WTC11 (cell line): ENCODE results near the gene ITGAE. TPM values are rescaled to one million over a fixed set of nuclear protein-coding genes. Genes with fewer than 3 reads are reported as not detected.

Source experiments
- AFF4 ChIP-seq: sonication (generic); formaldehyde crosslinking; IDR thresholded peaks from 2 replicates; pipeline ENCODE4 v1.8.1; 2023; ENCODE audit warnings: mild to moderate bottlenecking, missing genetic modification reagents, borderline replicate concordance
- ARID4B ChIP-seq: sonication (generic); formaldehyde crosslinking; IDR thresholded peaks from 2 replicates; pipeline ENCODE4 v1.8.0; 2023; ENCODE audit warnings: missing genetic modification reagents, mild to moderate bottlenecking, borderline replicate concordance
- ATF2 ChIP-seq: sonication (generic); formaldehyde crosslinking; IDR thresholded peaks from 2 replicates; pipeline ENCODE4 v1.8.1; 2022; ENCODE audit warnings: low read depth, missing genetic modification reagents, borderline replicate concordance
- ATF3 ChIP-seq: sonication (generic); formaldehyde crosslinking; conservative IDR thresholded peaks from 2 replicates; pipeline ENCODE4 v1.8.1; 2022; ENCODE audit warnings: mild to moderate bottlenecking, missing genetic modification reagents
- ATF6 ChIP-seq: sonication (generic); formaldehyde crosslinking; IDR thresholded peaks from 2 replicates; pipeline ENCODE4 v1.8.1; 2023; ENCODE audit warnings: mild to moderate bottlenecking, missing genetic modification reagents
- IRF2 ChIP-seq: sonication (generic); formaldehyde crosslinking; IDR thresholded peaks from 2 replicates; pipeline ENCODE4 v1.8.0; 2022; ENCODE audit warnings: low read depth, missing genetic modification reagents, borderline replicate concordance
- MXD4 ChIP-seq: fragments of 250-450 bp; sonication (Bioruptor Pico); IDR thresholded peaks from 2 replicates; pipeline ENCODE4 v1.8.0; 2021; ENCODE audit warnings: mild to moderate bottlenecking, moderate library complexity, borderline replicate concordance
- NR1H2 ChIP-seq: sonication (generic); formaldehyde crosslinking; IDR thresholded peaks from 2 replicates; pipeline ENCODE4 v1.9.0; 2021; ENCODE audit warnings: mild to moderate bottlenecking, moderate library complexity, missing genetic modification reagents
- PREB ChIP-seq: sonication (generic); formaldehyde crosslinking; IDR thresholded peaks from 2 replicates; pipeline ENCODE4 v1.8.1; 2022; ENCODE audit warnings: mild to moderate bottlenecking, missing genetic modification reagents, moderate library complexity, borderline replicate concordance
- ZMAT4 ChIP-seq: fragments of 250-450 bp; sonication (Bioruptor Pico); IDR thresholded peaks from 2 replicates; pipeline ENCODE4 v1.9.0; 2021; ENCODE audit warnings: mild to moderate bottlenecking
- ZNF219 ChIP-seq: sonication (generic); formaldehyde crosslinking; IDR thresholded peaks from 2 replicates; pipeline ENCODE4 v1.8.0; 2023; ENCODE audit warnings: missing genetic modification reagents, mild to moderate bottlenecking, borderline replicate concordance
- total RNA-seq: library from RNA; stranded (reverse); gene quantifications from 3 replicates; pipeline ENCODE4 v1.2.3, GENCODE V29; 2021

The ITGAE gene
- total RNA-seq, 1 experiment from 2014 or later, result 19.5 TPM

GRCh38 chr17:3697103-3697476 lies 103.9 kb downstream of the ITGAE start (continued):
- TF ChIP-seq ARID4B (CRISPR knock-in tag) (no peak), AFF4 (no peak), PREB (CRISPR knock-in tag) (no peak), ZNF219 (CRISPR knock-in tag) (no peak), ATF6 (CRISPR knock-in tag) (no peak), NR1H2 (CRISPR knock-in tag) (no peak), ATF2 (CRISPR knock-in tag) (no peak), ZMAT4 (CRISPR knock-in tag) (no peak), IRF2 (CRISPR knock-in tag) (no peak), MXD4 (no peak), ATF3 (CRISPR knock-in tag) (no peak)
